Measurements from ENCODE around the gene POLE. TPM values are rescaled to one million over a fixed set of nuclear protein-coding genes. Genes with fewer than 3 reads are reported as not detected.

Gene POLE
- total RNA-seq, 1 donor from 2014 or later, result 72.5 TPM

- Mint-ChIP-seq H3K9me3 (ENCODE audit: unreplicated experiment) (no peaks in the 10 kb centered on the region), H3K4me1 (ENCODE audit: unreplicated experiment) (peaks cover 27% of the 10 kb centered on the region), H3K27me3 (ENCODE audit: unreplicated experiment) (no peaks in the 10 kb centered on the region), H3K4me3 (ENCODE audit: unreplicated experiment) (peak overlapping the region; percentile 23), H3K27ac (ENCODE audit: unreplicated experiment) (no peak overlapping the region), H3K36me3 (ENCODE audit: unreplicated experiment) (no peaks in the 10 kb centered on the region)
- no peak for TF ChIP-seq CTCF (IDR thresholded peaks at IDR 0.05)
- peak; percentile 91 for DNase-seq (ENCODE audit: extremely low spot score, unreplicated experiment)
Observed at GRCh38 chr12:132593938-132594358, 93.2 kb downstream of the POLE start.

- DNase-seq (ENCODE audit: extremely low spot score, unreplicated experiment), result no peak
- Mint-ChIP-seq H3K27me3 (ENCODE audit: unreplicated experiment) (no peaks in the 10 kb centered on the region), H3K4me1 (ENCODE audit: unreplicated experiment) (peaks cover 22% of the 10 kb centered on the region), H3K36me3 (ENCODE audit: unreplicated experiment) (no peaks in the 10 kb centered on the region), H3K27ac (ENCODE audit: unreplicated experiment) (no peak overlapping the region), H3K4me3 (ENCODE audit: unreplicated experiment) (no peak overlapping the region), H3K9me3 (ENCODE audit: unreplicated experiment) (no peaks in the 10 kb centered on the region)
- no peak for TF ChIP-seq CTCF (IDR thresholded peaks at IDR 0.05)
Observed at GRCh38 chr12:132593521-132593920, 93.6 kb downstream of the POLE start.

- Mint-ChIP-seq H3K4me3 (ENCODE audit: unreplicated experiment) (no peak overlapping the region), H3K27ac (ENCODE audit: unreplicated experiment) (no peak overlapping the region), H3K27me3 (ENCODE audit: unreplicated experiment) (no peaks in the 10 kb centered on the region), H3K9me3 (ENCODE audit: unreplicated experiment) (no peaks in the 10 kb centered on the region), H3K36me3 (ENCODE audit: unreplicated experiment) (no peaks in the 10 kb centered on the region), H3K4me1 (ENCODE audit: unreplicated experiment) (peaks cover 22% of the 10 kb centered on the region)
- DNase-seq (ENCODE audit: extremely low spot score, unreplicated experiment), result no peak
- TF ChIP-seq CTCF (IDR thresholded peaks at IDR 0.05), result no peak
Observed at GRCh38 chr12:132593071-132593470, 94.1 kb downstream of the POLE start.

- Mint-ChIP-seq H3K9me3 (ENCODE audit: unreplicated experiment) (no peaks in the 10 kb centered on the region), H3K36me3 (ENCODE audit: unreplicated experiment) (no peaks in the 10 kb centered on the region), H3K4me3 (ENCODE audit: unreplicated experiment) (no peak overlapping the region), H3K27ac (ENCODE audit: unreplicated experiment) (no peak overlapping the region), H3K27me3 (ENCODE audit: unreplicated experiment) (no peaks in the 10 kb centered on the region), H3K4me1 (ENCODE audit: unreplicated experiment) (peaks cover 18% of the 10 kb centered on the region)
- TF ChIP-seq CTCF (IDR thresholded peaks at IDR 0.05), result no peak
- no peak for DNase-seq (ENCODE audit: extremely low spot score, unreplicated experiment)
Observed at GRCh38 chr12:132592282-132592970, 94.7 kb downstream of the POLE start.

- Mint-ChIP-seq H3K9me3 (ENCODE audit: unreplicated experiment) (no peaks in the 10 kb centered on the region), H3K36me3 (ENCODE audit: unreplicated experiment) (no peaks in the 10 kb centered on the region), H3K4me3 (ENCODE audit: unreplicated experiment) (no peak overlapping the region), H3K27ac (ENCODE audit: unreplicated experiment) (no peak overlapping the region), H3K27me3 (ENCODE audit: unreplicated experiment) (no peaks in the 10 kb centered on the region), H3K4me1 (ENCODE audit: unreplicated experiment) (peaks cover 14% of the 10 kb centered on the region)
- no peak for DNase-seq (ENCODE audit: extremely low spot score, unreplicated experiment)
- TF ChIP-seq CTCF (IDR thresholded peaks at IDR 0.05), result no peak
Observed at GRCh38 chr12:132591107-132591935, 95.8 kb downstream of the POLE start.

Data from osteocyte (in vitro differentiated cells).